GM23248 (cell line): ENCODE data around the gene PTPN1. TPM values are rescaled to one million over a fixed set of nuclear protein-coding genes. Genes with fewer than 3 reads are reported as not detected.

Experiments
- DNase-seq: peaks from one replicate; pipeline ENCODE4 v3.0.0-alpha.2; 2015
- H2AFZ ChIP-seq: fragments of 200-600 bp; sonication (generic); 2 replicates; pipeline ENCODE4 v1.6.1; 2016; ENCODE audit warnings: antibody characterized with exemption
- H3F3A ChIP-seq: fragments of 200-600 bp; sonication (generic); 2 replicates; pipeline ENCODE4 v1.6.1; 2016; ENCODE audit warnings: mild to moderate bottlenecking, antibody characterized with exemption, mixed run types; ENCODE audit not compliant: insufficient read depth
- H3K27ac ChIP-seq: fragments of 200-600 bp; sonication (generic); 2 replicates; pipeline ENCODE4 v1.5.1; 2016; ENCODE audit warnings: mild to moderate bottlenecking
- H3K27me3 ChIP-seq: fragments of 200-600 bp; sonication (generic); replicated peaks from 2 replicates; pipeline ENCODE4 v1.6.1; 2016; ENCODE audit warnings: mild to moderate bottlenecking; ENCODE audit not compliant: insufficient read depth
- H3K36me3 ChIP-seq: fragments of 200-600 bp; sonication (generic); 2 replicates; pipeline ENCODE4 v1.6.1; 2016; ENCODE audit warnings: low read depth, mild to moderate bottlenecking
- H3K4me1 ChIP-seq: fragments of 200-600 bp; sonication (generic); 2 replicates; pipeline ENCODE4 v1.6.1; 2016; ENCODE audit warnings: mild to moderate bottlenecking; ENCODE audit not compliant: insufficient read depth
- H3K4me2 ChIP-seq: fragments of 200-600 bp; sonication (generic); one replicate; pipeline ENCODE4 v1.6.1; 2016; ENCODE audit warnings: mild to moderate bottlenecking; ENCODE audit not compliant: unreplicated experiment
- H3K4me3 ChIP-seq: fragments of 200-600 bp; sonication (generic); 2 replicates; pipeline ENCODE4 v1.5.1; 2016; ENCODE audit warnings: mild to moderate bottlenecking
- H3K79me2 ChIP-seq: fragments of 200-600 bp; sonication (generic); 2 replicates; pipeline ENCODE4 v1.6.1; 2016; ENCODE audit warnings: mild to moderate bottlenecking; ENCODE audit not compliant: insufficient read depth
- H3K9ac ChIP-seq: fragments of 200-600 bp; sonication (generic); 2 replicates; pipeline ENCODE4 v1.6.1; 2016; ENCODE audit warnings: mild to moderate bottlenecking
- H3K9me2 ChIP-seq: fragments of 200-600 bp; sonication (generic); 2 replicates; pipeline ENCODE4 v1.6.1; 2016; ENCODE audit warnings: mixed run types, mild to moderate bottlenecking, moderate library complexity; ENCODE audit not compliant: insufficient read depth
- H3K9me3 ChIP-seq: fragments of 200-600 bp; sonication (generic); one replicate; pipeline ENCODE4 v1.6.1; 2017; ENCODE audit warnings: low read depth
- H4K20me1 ChIP-seq: fragments of 200-600 bp; sonication (generic); 2 replicates; pipeline ENCODE4 v1.6.0; 2016; ENCODE audit not compliant: insufficient read depth
- EZH2 ChIP-seq: fragments of 200-600 bp; sonication (generic); IDR thresholded peaks from 2 replicates; pipeline ENCODE4 v1.6.1; 2018; ENCODE audit warnings: antibody characterized with exemption, mild to moderate bottlenecking; ENCODE audit not compliant: insufficient read depth, poor library complexity, severe bottlenecking
- EZH2phosphoT487 ChIP-seq: fragments of 200-600 bp; sonication (generic); IDR thresholded peaks from 2 replicates; pipeline ENCODE4 v1.6.1; 2018; ENCODE audit warnings: antibody characterized with exemption, moderate library complexity, mild to moderate bottlenecking, low read depth; ENCODE audit not compliant: insufficient read depth
- WGBS, 2 experiments: methylation state at CpG; one replicate each; pipeline ENCODE4 v1.1.6; 2015 to 2017; ENCODE audit warnings: low lambda C conversion rate in 2 of 2, low coverage in 1 of 2; ENCODE audit errors: missing lambda C conversion rate in 2 of 2; 5-methylcytosine and 5-hydroxymethylcytosine counted together
- in situ Hi-C: fragments of 300-500 bp; cut with MboI; formaldehyde crosslinking; loops from 2 replicates; pipeline ENCODE4 v1.15.0; 2020
- polyA plus RNA-seq: library from polyadenylated mRNA; unstranded; fragments of >200 nt; fragmentation: Nextera tagmentation; extraction: Ambion mirVana; gene quantifications from 2 replicates; pipeline ENCODE4 v1.2.1, GENCODE V29; 2016
- total RNA-seq: library from RNA; depleted of rRNA; stranded (reverse); fragments of >200 nt; shearing (Covaris generic); gene quantifications from 2 replicates; pipeline ENCODE4 v1.2.3, GENCODE V29; 2014

PTPN1 gene
- total and polyA plus RNA-seq, 2 experiments from 2014 or later: 18.9 to 22.8 TPM

- Histone ChIP-seq H3K27ac (no peak overlapping the region), H3K4me2 (no peak overlapping the region), H2AFZ (no peak overlapping the region), H4K20me1 (no peaks in the 10 kb centered on the region), H3K9me2 (no peaks in the 10 kb centered on the region), H3K9me3 (no peaks in the 10 kb centered on the region), H3K4me3 (no peak overlapping the region), H3K79me2 (no peaks in the 10 kb centered on the region), H3K27me3 (no peaks in the 10 kb centered on the region), H3K9ac (no peak overlapping the region), H3K4me1 (no peaks in the 10 kb centered on the region), H3F3A (no peaks in the 10 kb centered on the region), H3K36me3 (no peaks in the 10 kb centered on the region)
- TF ChIP-seq EZH2phosphoT487 (no peak), EZH2 (no peak)
- no peak for DNase-seq
- WGBS, 2 experiments: 95 to 97% methylated on average over 7 of the region's 7 CpGs
- in situ Hi-C loops: loop anchor here (10.0 kb wide), 1 partner anchor 125 kb away; no protein-coding TSS in a partner anchor
These were observed 119.5 kb downstream of the PTPN1 start for GRCh38 chr20:50629670-50630045.

- 92 to 93% methylated on average over 20 to 21 of the region's 21 CpGs for WGBS, 2 experiments
- no peaks in the 10 kb centered on the region for H3K79me2 ChIP-seq
- no peaks in the 10 kb centered on the region for H3K36me3 ChIP-seq
- in situ Hi-C loops: no loop called here
- H3K27ac ChIP-seq: no peak overlapping the region
- H2AFZ ChIP-seq: no peak overlapping the region
- H3K4me1 ChIP-seq: no peaks in the 10 kb centered on the region
- H4K20me1 ChIP-seq: no peaks in the 10 kb centered on the region
- no peaks in the 10 kb centered on the region for H3F3A ChIP-seq
- no peak overlapping the region for H3K9ac ChIP-seq
- no peak overlapping the region for H3K4me3 ChIP-seq
- no peaks in the 10 kb centered on the region for H3K9me3 ChIP-seq
- DNase-seq: no peak
- H3K4me2 ChIP-seq: no peak overlapping the region
- H3K27me3 ChIP-seq: no peaks in the 10 kb centered on the region
- no peaks in the 10 kb centered on the region for H3K9me2 ChIP-seq
- TF ChIP-seq EZH2 (no peak), EZH2phosphoT487 (no peak)
These were observed 120.5 kb downstream of the PTPN1 start for GRCh38 chr20:50630578-50631263.

- no peak for DNase-seq
- Histone ChIP-seq H3K27me3 (no peaks in the 10 kb centered on the region), H3F3A (no peaks in the 10 kb centered on the region), H3K4me2 (no peak overlapping the region), H3K79me2 (no peaks in the 10 kb centered on the region), H3K4me1 (no peaks in the 10 kb centered on the region), H3K4me3 (no peak overlapping the region), H3K36me3 (no peaks in the 10 kb centered on the region), H3K9ac (no peak overlapping the region), H3K9me2 (no peaks in the 10 kb centered on the region), H3K9me3 (no peaks in the 10 kb centered on the region), H3K27ac (no peak overlapping the region), H2AFZ (no peak overlapping the region), H4K20me1 (no peaks in the 10 kb centered on the region)
- no peak for TF ChIP-seq EZH2
- TF ChIP-seq EZH2phosphoT487: no peak
- WGBS, 2 experiments: 93 to 94% methylated on average over 7 of the region's 7 CpGs
- in situ Hi-C loops: no loop called here
These were observed 122.1 kb downstream of the PTPN1 start for GRCh38 chr20:50632236-50632635.

- Histone ChIP-seq H2AFZ (no peak overlapping the region), H3K79me2 (no peaks in the 10 kb centered on the region), H4K20me1 (no peaks in the 10 kb centered on the region), H3K4me2 (no peak overlapping the region), H3K4me1 (no peaks in the 10 kb centered on the region), H3K4me3 (no peak overlapping the region), H3K9me2 (no peaks in the 10 kb centered on the region), H3K27me3 (no peaks in the 10 kb centered on the region), H3K9ac (no peak overlapping the region), H3F3A (no peaks in the 10 kb centered on the region), H3K36me3 (no peaks in the 10 kb centered on the region), H3K27ac (no peak overlapping the region), H3K9me3 (no peaks in the 10 kb centered on the region)
- TF ChIP-seq EZH2phosphoT487 (no peak), EZH2 (no peak)
- DNase-seq: no peak
- in situ Hi-C loops: no loop called here
- WGBS, 2 experiments: 91 to 92% methylated on average over 5 of the region's 5 CpGs
These were observed 122.5 kb downstream of the PTPN1 start for GRCh38 chr20:50632701-50633100.

GRCh38 chr20:50633361-50633760 is 123.2 kb downstream of the PTPN1 start:
- in situ Hi-C loops: no loop called here
- Histone ChIP-seq H3K9ac (no peak overlapping the region), H3K9me2 (no peaks in the 10 kb centered on the region), H3K36me3 (no peaks in the 10 kb centered on the region), H3K9me3 (no peaks in the 10 kb centered on the region), H4K20me1 (no peaks in the 10 kb centered on the region), H3F3A (no peaks in the 10 kb centered on the region), H3K79me2 (no peaks in the 10 kb centered on the region), H3K4me3 (no peak overlapping the region), H3K27me3 (no peaks in the 10 kb centered on the region), H3K4me2 (no peak overlapping the region), H3K4me1 (peaks cover 5% of the 10 kb centered on the region), H2AFZ (no peak overlapping the region), H3K27ac (no peak overlapping the region)
- WGBS, 2 experiments: 86 to 89% methylated on average over 10 of the region's 10 CpGs
- DNase-seq: no peak
- TF ChIP-seq EZH2phosphoT487: no peak
- no peak for TF ChIP-seq EZH2
